ENCODE data around the gene TAS2R31.
"Not testable (repeated sequence)": the region's sequence is repeated elsewhere in the genome, so short reads cannot be mapped to it uniquely, and the experiment has no call there.

TAS2R31 gene

DNA sequence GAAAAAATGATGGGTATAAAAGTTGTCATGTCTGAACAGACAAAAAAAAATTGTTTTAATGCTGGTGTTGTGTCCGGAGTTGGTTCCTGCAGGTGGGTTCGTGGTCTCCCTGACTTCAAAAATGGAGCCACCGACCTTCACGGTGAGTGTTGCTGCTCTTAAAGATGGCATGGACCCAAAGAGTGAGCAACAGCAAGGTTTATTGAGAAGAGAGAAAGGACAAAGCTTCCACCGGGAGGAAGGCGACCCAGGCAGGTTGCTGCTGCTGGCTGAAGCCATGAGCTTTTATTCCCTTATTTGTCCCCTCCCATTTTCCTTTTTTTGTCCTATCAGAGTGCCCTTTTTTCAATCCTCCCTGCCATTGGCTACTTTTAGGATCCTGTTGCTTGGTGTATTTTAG, at the start of gene TAS2R31:
TAS2R31 (minus strand) TSS at position 101 of the 400 bp plus-strand sequence; CDS start at position 29, 72 bp downstream.
- no peak within 1 kb of the TSS for H3K4me3 ChIP-seq (ENCODE audit: low read depth, low read length)
- DNase-seq (ENCODE audit: low read depth), result no peak
- TF ChIP-seq, protein P1, sequence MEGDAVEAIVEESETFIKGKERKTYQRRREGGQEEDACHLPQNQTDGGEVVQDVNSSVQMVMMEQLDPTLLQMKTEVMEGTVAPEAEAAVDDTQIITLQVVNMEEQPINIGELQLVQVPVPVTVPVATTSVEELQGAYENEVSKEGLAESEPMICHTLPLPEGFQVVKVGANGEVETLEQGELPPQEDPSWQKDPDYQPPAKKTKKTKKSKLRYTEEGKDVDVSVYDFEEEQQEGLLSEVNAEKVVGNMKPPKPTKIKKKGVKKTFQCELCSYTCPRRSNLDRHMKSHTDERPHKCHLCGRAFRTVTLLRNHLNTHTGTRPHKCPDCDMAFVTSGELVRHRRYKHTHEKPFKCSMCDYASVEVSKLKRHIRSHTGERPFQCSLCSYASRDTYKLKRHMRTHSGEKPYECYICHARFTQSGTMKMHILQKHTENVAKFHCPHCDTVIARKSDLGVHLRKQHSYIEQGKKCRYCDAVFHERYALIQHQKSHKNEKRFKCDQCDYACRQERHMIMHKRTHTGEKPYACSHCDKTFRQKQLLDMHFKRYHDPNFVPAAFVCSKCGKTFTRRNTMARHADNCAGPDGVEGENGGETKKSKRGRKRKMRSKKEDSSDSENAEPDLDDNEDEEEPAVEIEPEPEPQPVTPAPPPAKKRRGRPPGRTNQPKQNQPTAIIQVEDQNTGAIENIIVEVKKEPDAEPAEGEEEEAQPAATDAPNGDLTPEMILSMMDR (IDR thresholded peaks at IDR 0.05; ENCODE audit: insufficient read depth, low read depth, low read length, missing control alignments), result no peak

DNA sequence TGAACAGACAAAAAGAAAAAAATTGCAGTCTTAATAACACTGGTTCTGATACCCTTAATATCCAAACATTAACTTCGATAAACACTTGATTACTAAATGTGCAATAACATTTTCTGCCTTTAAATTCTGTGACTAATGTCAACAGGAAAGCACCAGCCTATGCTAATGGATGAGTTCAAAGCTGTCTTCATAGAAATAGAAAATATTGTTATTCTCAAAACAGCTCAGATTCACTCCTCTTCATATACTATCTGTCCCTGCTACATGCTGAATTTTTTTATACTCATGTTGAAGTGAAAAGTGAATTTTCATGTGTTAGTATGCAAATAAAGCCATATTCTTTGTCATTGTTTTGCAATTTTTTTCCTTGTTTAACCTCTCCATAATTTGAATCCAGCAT, 47.0 kb upstream of the TAS2R31 start:
- no peak for DNase-seq (ENCODE audit: low read depth)
- TF ChIP-seq, protein P1 (IDR thresholded peaks at IDR 0.05; ENCODE audit: insufficient read depth, low read depth, low read length, missing control alignments), result no peak
- H3K4me3 ChIP-seq (ENCODE audit: low read depth, low read length), result no peak overlapping the region

- no peak overlapping the region for H3K4me3 ChIP-seq (ENCODE audit: low read depth, low read length)
- TF ChIP-seq, protein P1 (IDR thresholded peaks at IDR 0.05; ENCODE audit: insufficient read depth, low read depth, low read length, missing control alignments), result no peak
- DNase-seq (ENCODE audit: low read depth), result no peak
Observed at GRCh38 chr12:11075642-11076041, 44.4 kb upstream of the TAS2R31 start.

GRCh38 chr12:11071414-11071813, 40.2 kb upstream of the TAS2R31 start:
- no peak overlapping the region for H3K4me3 ChIP-seq (ENCODE audit: low read depth, low read length)
- TF ChIP-seq, protein P1 (IDR thresholded peaks at IDR 0.05; ENCODE audit: insufficient read depth, low read depth, low read length, missing control alignments), result no peak
- DNase-seq (ENCODE audit: low read depth), result no peak

DNA sequence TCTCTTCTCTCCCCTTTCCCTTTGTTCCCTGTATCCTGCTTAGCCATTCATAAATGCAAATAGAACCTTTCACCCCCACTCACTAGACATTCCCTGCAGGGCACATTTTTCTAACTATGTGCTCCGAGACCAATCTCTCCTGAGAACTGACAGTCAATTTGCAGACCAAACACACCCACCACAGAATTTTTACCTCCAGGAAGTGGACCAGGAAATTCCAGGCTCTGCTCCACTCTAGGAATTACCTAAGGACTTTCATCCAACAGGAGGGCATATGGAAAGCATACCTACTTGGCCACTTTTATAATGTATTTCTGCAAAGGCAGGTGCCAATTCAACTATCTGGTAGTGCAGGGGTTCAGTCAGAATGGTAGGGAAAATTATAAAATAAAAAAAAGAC, 39.8 kb upstream of the TAS2R31 start:
- TF ChIP-seq, protein P1 (IDR thresholded peaks at IDR 0.05; ENCODE audit: insufficient read depth, low read depth, low read length, missing control alignments), result no peak
- no peak overlapping the region for H3K4me3 ChIP-seq (ENCODE audit: low read depth, low read length)
- no peak for DNase-seq (ENCODE audit: low read depth)

DNA sequence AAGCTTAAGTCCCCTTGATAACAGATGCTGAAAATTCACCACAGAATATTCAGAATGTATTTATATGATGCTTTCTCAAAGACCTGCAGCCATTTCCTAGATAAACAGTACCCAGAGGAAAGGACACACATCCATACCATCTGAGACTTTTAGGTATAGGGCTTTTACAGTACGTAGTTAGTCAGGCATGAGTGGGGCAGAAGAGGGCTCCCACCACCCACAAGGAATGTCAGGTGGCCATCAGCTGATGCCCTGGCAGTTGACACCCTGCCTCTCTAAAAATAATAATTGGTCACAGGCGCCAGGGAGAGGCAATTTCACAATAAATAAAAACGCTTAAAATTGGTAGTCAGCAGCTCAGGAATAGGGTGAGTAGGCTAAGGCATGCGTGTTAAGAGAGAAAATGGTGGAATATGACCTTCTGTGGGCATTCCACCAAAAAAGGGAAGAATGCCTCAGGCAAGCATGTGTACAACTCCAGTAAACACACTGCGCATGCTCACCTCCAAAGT, 38.7 kb upstream of the TAS2R31 start:
- no peak for DNase-seq (ENCODE audit: low read depth)
- TF ChIP-seq, protein P1 (IDR thresholded peaks at IDR 0.05; ENCODE audit: insufficient read depth, low read depth, low read length, missing control alignments), result no peak
- H3K4me3 ChIP-seq (ENCODE audit: low read depth, low read length), result no peak overlapping the region

DNA sequence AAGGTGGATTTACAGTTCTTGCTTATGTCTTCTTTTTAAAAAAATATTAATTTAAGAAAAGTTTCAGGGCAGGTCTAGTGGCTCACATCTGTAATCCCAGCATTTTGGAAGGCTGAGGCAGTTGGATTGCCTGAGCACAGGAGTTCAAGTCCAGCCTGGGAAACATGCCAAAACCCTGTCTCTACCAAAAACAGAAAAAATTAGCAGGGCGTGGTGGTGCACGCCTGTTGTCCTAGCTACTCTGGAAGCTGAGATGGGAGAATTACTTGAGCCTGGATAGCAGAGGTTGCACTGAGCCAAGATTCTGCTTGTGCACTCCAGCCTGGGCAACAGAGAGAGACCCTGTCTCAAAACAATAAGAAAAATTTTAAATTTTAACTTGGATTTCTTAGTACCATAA, 36.3 kb upstream of the TAS2R31 start:
- H3K4me3 ChIP-seq (ENCODE audit: low read depth, low read length), result no peak overlapping the region
- DNase-seq (ENCODE audit: low read depth), result no peak
- TF ChIP-seq, protein P1 (IDR thresholded peaks at IDR 0.05; ENCODE audit: insufficient read depth, low read depth, low read length, missing control alignments), result no peak

DNA sequence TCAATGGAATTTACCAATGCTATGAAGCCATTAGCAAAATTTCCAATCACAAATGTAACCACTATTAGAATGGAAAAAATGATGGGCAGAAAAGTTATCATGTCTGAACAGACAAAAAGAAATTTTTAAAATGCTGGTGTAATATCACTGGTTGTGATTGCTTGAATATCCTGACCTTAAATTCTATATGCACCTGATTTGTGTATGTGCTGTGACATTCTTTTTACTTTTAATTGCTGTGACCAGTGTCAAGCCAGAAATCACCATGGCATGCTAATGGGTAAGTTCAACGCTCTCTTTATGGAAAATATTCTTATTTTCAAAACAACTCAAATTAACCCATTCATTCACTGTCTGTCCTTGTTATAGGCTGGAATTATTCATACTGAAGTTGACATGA, 31.0 kb upstream of the TAS2R31 start, which contains the start of gene TAS2R46:
TAS2R46 (minus strand) TSS at position 101 of the 400 bp plus-strand sequence; CDS start at position 101, 0 bp downstream.
- DNase-seq (ENCODE audit: low read depth); H3K4me3 ChIP-seq (ENCODE audit: low read depth, low read length): not testable (repeated sequence)
